LNCAP (cell line): Measurements from ENCODE around the gene KIF13A.

ENCODE experiments used
- TF ChIP-seq, protein P1 (sequence below): fragments of 450-650 bp; IDR thresholded peaks from 2 replicates; pipeline ENCODE4 v1.5.1; 2017; ENCODE audit warnings: mild to moderate bottlenecking

The KIF13A gene

DNA sequence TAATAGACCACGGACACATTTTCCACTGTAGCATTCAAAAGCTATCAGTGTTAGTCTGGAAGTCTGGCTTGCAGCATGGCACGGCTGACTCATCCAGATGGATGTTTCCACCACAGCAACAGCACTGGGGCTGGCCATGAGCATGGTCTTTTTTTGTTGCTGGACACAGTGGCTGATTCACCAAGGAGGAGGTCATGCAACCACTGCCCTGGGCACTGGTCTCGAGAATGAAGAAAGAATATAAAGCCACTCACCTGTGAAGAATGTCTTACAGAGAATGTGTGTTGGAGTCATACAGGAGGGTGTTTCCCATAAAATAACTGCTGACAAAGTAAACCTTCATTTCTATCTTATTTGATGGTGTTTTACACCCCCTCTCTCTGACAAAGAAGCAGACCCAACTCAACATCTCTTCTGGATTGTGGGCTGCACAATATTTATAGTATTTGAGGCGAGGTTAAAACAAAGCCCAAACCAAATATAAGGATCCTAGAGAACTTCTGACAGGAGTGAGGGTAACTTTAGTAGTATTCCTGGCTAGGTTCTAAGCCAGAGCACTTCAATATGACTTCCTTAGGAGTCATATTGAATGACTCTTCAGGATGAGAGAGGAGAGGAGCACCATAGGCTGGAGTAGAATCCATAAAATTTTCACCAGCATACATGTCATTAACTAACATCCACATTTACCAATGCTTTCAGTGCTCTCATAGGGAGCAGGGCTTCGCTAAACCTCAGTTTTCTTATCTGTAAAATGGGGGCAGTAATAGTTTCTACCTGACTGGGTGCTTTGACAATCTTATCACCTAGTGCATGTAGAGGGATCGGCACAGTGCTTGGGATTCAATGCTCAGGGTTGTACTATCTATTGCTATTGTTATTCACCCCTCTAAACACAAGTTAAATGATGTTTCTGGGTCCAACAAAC, 121.4 kb downstream of the KIF13A start:
- TF ChIP-seq, protein P1, sequence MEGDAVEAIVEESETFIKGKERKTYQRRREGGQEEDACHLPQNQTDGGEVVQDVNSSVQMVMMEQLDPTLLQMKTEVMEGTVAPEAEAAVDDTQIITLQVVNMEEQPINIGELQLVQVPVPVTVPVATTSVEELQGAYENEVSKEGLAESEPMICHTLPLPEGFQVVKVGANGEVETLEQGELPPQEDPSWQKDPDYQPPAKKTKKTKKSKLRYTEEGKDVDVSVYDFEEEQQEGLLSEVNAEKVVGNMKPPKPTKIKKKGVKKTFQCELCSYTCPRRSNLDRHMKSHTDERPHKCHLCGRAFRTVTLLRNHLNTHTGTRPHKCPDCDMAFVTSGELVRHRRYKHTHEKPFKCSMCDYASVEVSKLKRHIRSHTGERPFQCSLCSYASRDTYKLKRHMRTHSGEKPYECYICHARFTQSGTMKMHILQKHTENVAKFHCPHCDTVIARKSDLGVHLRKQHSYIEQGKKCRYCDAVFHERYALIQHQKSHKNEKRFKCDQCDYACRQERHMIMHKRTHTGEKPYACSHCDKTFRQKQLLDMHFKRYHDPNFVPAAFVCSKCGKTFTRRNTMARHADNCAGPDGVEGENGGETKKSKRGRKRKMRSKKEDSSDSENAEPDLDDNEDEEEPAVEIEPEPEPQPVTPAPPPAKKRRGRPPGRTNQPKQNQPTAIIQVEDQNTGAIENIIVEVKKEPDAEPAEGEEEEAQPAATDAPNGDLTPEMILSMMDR: no peak

DNA sequence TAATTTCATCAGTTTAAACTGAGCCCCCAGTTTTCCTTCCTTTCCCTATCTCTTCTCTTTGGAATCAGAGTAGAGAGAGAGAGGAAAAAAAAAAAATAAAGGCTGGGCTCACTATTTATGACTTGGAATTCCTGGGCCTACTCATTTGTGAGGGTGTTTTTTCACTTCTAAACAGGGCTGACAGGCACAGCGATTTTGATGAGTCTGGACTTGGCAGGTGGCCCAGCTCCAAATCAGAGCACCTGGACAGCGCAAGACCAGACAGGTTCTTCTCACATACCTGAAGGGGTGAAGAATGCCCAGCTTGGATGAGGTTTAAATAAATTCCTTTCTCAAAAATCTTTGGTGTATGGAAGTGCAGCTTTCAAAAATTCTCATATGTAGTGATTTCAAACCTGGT, 122.2 kb downstream of the KIF13A start:
- TF ChIP-seq, protein P1: no peak

DNA sequence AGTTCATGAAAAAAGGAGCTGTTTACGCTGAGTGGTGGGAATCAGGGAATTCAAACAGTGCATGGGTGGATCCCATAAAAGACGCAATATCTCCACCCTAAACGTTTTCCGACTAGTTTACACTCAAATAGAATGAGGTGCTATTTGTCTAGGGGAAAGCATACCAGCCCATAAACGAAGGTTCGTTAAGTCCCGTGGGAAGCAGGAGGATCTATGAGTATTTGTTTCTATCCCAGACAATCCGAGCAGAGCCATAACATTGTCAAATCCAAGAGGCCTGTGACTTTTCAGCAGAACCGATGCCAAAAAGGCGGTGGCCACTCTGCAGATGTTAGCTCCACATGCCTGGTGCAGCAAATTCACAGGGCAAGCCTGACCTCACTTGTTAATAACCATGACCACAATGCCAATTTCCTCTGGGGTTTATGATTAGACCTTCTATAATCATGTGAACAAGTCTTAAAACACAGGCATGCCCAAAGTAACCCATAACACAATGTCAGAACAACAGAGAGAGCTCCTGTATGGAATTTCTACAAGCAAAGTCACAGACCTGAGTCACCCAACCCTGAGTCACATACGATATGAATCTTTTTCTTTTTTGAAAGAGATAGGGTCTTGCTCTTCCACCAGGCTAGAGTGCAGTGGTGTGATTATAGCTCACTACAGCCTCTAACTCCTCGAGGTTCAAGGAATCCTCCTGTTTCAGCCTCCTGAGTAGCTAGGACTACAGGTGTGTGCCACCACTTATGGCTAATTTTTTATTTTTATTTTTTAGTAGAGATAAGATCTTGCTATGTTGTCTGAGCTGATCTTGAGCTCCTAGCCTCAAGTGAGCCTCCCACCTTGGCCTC, 123.3 kb downstream of the KIF13A start:
- TF ChIP-seq, protein P1: no peak

DNA sequence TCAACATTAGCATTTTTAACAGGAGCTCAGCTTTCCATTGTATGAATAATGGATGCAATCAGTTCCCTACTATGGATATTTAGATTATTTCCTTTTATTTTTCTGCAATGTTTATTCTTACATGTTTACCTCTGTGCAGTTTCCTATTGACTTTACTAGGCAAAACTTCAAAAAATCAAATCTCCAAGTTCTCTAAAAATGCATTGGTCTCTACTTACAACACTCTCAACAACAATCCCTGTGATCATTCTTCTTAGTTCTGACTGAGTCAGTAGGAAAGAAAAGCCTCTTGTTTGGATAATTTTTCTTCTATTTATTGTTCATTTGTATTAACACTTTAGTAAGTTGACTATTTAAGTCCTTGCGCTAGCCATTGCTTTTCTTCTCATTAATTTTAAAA, 126.1 kb downstream of the KIF13A start:
- TF ChIP-seq, protein P1: no peak

DNA sequence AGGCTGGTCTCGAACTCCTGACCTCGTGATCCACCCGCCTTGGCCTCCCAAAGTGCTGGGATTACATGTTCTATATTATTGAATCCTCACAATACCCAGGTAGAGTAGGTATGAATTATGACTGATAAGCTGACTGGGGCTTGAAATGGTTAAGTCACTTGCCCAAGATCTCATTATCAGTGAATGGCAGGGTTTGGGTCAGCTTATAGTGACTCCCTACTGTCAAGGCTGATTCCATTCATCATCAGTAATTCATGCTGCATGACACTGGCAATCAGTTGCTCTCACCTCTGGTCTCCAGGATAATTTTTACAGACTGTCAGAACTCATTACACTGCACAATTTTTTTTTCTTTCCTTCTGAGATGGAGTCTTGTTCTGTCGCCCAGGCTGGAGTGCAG, 127.6 kb downstream of the KIF13A start:
- TF ChIP-seq, protein P1: no peak

DNA sequence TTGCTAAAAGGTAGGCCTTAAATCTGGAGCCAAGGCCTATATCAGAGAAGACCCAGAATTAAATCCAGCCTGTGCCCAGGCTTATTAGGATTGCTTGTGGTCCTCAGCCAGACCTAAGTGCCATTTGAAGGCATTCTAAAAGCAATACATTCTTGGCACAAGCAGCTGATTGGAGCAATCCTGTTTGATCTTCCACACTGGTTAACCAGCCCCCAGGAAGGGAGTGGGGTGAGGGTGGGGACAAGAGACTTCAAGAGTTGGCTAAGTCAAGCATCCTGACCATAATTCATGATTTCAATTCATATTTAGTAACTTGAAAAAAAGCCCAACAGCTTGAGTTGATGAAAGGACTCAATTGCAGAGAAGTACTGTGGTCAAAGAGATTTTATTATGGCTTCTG, 128.9 kb downstream of the KIF13A start:
- TF ChIP-seq, protein P1: no peak

DNA sequence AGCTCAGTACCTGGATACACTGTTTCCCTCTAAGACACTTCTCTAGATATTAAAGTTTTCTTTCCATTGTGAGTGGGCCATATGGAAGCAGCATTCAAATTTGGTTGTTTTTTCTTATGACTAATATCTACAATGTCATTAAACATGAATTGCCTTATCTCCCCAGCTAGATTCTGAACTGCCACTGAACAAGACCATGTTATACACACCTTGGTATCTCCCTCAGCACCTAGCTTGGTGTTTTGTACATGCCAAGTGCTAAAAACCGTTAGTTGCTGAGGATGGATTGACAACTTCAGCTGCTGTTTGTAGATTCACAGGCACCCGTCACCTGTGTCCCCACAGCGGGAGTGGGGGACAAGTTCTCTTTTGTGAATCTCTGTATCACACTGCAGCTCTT, 131.1 kb downstream of the KIF13A start:
- TF ChIP-seq, protein P1: no peak
